ENCODE data around the gene SBNO2. TPM values are rescaled to one million over a fixed set of nuclear protein-coding genes. Genes with fewer than 3 reads are reported as not detected.
A peak's percentile ranks its signal among the peaks of the same experiment; 100 is the strongest.

SBNO2 gene
- total and polyA plus RNA-seq, 4 donors: 45.6 to 155 (median 95.9) TPM

DNA sequence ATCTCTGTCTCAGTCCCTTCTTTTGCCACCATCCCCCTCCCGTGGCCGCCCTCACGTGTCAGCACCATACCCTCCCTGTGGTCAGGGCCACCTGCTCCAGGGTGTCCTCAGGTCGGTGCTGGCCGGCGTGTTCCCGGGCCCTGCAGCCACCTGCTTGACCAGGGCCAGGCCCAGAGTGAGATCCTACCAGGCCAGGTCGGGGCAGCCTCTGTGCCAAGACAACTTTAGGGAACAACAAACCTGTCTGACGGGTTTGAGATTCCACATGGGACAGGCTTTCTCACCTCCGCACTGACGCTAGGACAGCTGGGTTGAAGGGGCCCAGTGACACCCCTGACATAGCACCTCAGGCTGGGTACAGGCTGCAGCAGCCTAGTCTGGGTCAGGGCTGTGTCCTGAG is 7.5 kb upstream of the SBNO2 start:
- no peaks in the 10 kb centered on the region for H3K27me3 ChIP-seq (ENCODE audit: control insufficient read depth in 3 of 3, insufficient read depth in 3 of 3, low read length in 2 of 3)
- ATAC-seq (ENCODE audit: insufficient read depth, low FRiP score) (no peak), DNase-seq (peak; percentile 20 to 63 (median 36))
- peaks cover 0 to 11% (median 5%) of the 10 kb centered on the region in 5 donors for H3K4me1 ChIP-seq (ENCODE audit: control insufficient read depth in 5 of 5, insufficient read depth in 5 of 5, low read length in 5 of 5)
- TF ChIP-seq, protein P1, sequence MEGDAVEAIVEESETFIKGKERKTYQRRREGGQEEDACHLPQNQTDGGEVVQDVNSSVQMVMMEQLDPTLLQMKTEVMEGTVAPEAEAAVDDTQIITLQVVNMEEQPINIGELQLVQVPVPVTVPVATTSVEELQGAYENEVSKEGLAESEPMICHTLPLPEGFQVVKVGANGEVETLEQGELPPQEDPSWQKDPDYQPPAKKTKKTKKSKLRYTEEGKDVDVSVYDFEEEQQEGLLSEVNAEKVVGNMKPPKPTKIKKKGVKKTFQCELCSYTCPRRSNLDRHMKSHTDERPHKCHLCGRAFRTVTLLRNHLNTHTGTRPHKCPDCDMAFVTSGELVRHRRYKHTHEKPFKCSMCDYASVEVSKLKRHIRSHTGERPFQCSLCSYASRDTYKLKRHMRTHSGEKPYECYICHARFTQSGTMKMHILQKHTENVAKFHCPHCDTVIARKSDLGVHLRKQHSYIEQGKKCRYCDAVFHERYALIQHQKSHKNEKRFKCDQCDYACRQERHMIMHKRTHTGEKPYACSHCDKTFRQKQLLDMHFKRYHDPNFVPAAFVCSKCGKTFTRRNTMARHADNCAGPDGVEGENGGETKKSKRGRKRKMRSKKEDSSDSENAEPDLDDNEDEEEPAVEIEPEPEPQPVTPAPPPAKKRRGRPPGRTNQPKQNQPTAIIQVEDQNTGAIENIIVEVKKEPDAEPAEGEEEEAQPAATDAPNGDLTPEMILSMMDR (IDR thresholded peaks at IDR 0.05; ENCODE audit: control extremely low read depth, extremely low read depth): no peak
- no peak overlapping the region for H3K4me3 ChIP-seq
- H3K9ac ChIP-seq (ENCODE audit: insufficient read depth in 1 of 2, low read length in 2 of 2): no peak overlapping the region
- H3K27ac ChIP-seq (ENCODE audit: low read depth in 1 of 2, low read length in 1 of 2): peak overlapping the region in 1 of 2 donors; percentile 50
- WGBS, 2 donors: 64 to 75% methylated on average over 11 of the region's 11 CpGs
- H3K36me3 ChIP-seq (ENCODE audit: control insufficient read depth in 4 of 4, insufficient read depth in 4 of 4, low read length in 4 of 4): no peaks in the 10 kb centered on the region
- no peaks in the 10 kb centered on the region for H3K9me3 ChIP-seq (ENCODE audit: control insufficient read depth in 4 of 4, insufficient read depth in 3 of 4, low read length in 3 of 4)

DNA sequence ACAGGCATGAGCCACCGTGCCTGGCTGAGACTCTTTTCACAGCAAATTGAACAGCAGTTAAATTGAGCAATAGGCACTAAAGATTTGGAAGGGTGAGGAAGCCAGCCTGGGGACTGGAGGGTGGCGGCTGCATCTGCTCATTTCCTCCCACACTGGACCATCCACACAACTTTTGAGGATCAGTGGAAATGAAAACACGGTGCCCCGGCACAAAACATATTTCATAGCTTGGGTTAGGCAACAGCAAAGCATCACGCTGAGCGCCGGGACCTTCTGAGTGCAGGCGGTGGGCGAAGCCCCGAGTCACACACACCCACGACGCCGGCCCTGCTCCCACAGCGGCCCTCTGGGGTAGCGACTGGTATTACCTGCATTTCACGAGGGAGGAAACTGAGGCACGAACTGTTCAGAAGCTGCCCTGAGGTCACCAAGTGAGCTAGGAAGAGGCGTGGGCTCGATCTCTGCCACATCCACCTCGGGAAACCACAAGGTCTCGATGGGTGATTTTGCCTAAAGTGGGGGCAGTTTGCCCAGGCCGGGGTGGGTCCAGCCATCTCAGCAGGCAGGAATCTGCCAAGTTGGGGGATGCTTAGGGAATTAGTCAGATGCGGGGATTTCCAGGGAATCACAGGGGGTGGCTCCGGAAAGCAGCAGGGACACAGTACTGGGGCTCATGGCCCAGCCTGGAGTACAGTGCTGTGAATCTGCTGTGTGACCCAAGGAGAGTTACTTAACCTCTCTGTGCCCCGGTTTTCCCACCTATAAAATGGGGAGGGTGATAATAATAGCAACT is 3.5 kb upstream of the SBNO2 start:
- Histone ChIP-seq H3K4me3 (no peak overlapping the region), H3K27ac (ENCODE audit: low read depth in 1 of 2, low read length in 1 of 2) (peak overlapping the region in 1 of 2 donors; percentile 83), H3K4me1 (ENCODE audit: control insufficient read depth in 5 of 5, insufficient read depth in 5 of 5, low read length in 5 of 5) (peaks cover 0 to 12% (median 5%) of the 10 kb centered on the region in 5 donors), H3K36me3 (ENCODE audit: control insufficient read depth in 4 of 4, insufficient read depth in 4 of 4, low read length in 4 of 4) (no peaks in the 10 kb centered on the region), H3K27me3 (ENCODE audit: control insufficient read depth in 3 of 3, insufficient read depth in 3 of 3, low read length in 2 of 3) (no peaks in the 10 kb centered on the region), H3K9ac (ENCODE audit: insufficient read depth in 1 of 2, low read length in 2 of 2) (no peak overlapping the region), H3K9me3 (ENCODE audit: control insufficient read depth in 4 of 4, insufficient read depth in 3 of 4, low read length in 3 of 4) (no peaks in the 10 kb centered on the region)
- 39 to 48% methylated on average over 25 of the region's 25 CpGs for WGBS, 2 donors
- DNase-seq (no peak), ATAC-seq (ENCODE audit: insufficient read depth, low FRiP score) (no peak)
- TF ChIP-seq, protein P1 (IDR thresholded peaks at IDR 0.05; ENCODE audit: control extremely low read depth, extremely low read depth): no peak

DNA sequence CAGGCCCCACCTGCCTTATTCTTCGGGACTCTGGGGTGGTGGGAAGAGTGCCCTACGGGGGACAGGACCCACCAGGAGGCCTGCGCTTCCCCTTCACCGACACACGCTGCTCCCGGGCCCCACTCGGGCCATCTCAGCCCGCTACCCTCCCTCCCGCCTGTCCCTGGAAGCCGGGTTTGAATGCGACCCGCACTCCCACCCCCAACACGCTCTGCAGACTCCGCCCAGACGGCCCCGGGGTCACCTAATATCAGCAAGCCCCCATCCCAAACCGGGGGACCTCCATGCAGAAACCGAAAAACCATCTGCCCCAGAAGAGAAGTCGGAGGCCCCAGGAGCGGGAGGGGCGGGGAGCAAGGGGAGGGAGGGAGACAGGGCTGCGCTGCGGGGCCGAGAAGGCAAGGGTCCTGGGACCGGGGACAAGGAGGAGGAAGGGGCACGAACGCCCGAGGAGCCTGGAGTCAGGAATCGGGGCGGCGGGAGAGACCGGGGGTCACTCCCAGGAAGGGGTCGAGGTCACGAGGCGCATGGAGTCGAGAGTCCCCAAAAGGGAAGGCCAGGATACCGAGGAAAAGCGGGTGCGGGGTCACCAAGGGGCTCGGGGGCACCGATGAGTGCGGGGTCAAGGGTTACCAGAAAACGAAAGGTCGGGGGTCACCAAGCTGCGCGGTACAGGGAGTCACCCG is 766 bp downstream of the SBNO2 start:
- TF ChIP-seq, protein P1 (IDR thresholded peaks at IDR 0.05; ENCODE audit: control extremely low read depth, extremely low read depth): no peak
- H3K4me1 ChIP-seq (ENCODE audit: control insufficient read depth in 5 of 5, insufficient read depth in 5 of 5, low read length in 5 of 5): peaks cover 0 to 45% (median 32%) of the 10 kb centered on the region in 5 donors
- 1% methylated on average over 46 to 47 of the region's 47 CpGs for WGBS, 2 donors
- no peaks in the 10 kb centered on the region for H3K9me3 ChIP-seq (ENCODE audit: control insufficient read depth in 4 of 4, insufficient read depth in 3 of 4, low read length in 3 of 4)
- peak overlapping the region; percentile 79 for H3K4me3 ChIP-seq
- H3K27me3 ChIP-seq (ENCODE audit: control insufficient read depth in 3 of 3, insufficient read depth in 3 of 3, low read length in 2 of 3): no peaks in the 10 kb centered on the region
- H3K36me3 ChIP-seq (ENCODE audit: control insufficient read depth in 4 of 4, insufficient read depth in 4 of 4, low read length in 4 of 4): peaks cover 0 to 4% (median 0%) of the 10 kb centered on the region in 4 donors
- DNase-seq (peak in 2 of 3 donors; percentile 35 to 39), ATAC-seq (ENCODE audit: insufficient read depth, low FRiP score) (no peak)
- H3K27ac ChIP-seq (ENCODE audit: low read depth in 1 of 2, low read length in 1 of 2): peak overlapping the region; percentile 75 to 96
- no peak overlapping the region for H3K9ac ChIP-seq (ENCODE audit: insufficient read depth in 1 of 2, low read length in 2 of 2)
